CD4-positive, alpha-beta T cell treated with Interleukin-2 at 100 ng/mL for 4 hours (primary cell): ENCODE data around the gene MUC6.

Experiments
- DNase-seq: peaks from one replicate; pipeline ENCODE4 v3.0.0-alpha.2; 2020; ENCODE audit warnings: low spot score

MUC6 gene

DNA sequence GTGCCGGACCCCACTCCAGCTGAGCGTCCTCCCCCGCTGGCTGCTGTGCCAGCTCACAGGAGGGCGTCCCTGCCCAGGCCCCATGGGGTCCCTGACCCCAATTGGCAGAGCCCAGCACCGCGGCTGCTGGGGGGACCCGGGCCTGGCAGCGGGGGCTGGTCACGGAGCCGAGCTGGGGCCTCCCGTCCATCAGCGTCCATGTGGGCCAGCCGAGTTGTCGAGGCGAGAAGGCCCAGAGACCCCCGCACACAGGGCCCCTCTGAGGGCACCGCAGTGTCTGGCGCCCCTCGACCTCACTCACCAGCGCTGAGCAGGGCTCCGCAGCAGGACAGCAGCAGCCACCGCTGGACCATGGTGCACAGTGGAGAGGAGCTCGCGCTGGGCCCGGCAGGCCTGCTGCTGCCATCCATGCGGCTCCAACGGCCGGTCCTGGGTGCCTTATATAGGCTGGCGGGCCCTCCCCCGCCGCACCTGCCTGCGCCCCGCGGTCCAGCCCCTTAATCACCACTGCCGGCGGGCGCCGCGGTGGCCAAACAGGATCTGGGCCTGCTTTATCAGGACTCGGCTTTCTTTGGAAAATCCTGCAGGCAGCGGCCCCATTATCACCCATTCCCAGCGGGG is at the start of gene MUC6:
Gene MUC6 (minus strand): TSS at position 416 of the 621 bp plus-strand sequence. CDS start 63 bp downstream, at position 353.
- DNase-seq: no peak

GRCh38 chr11:1085440-1086170 is 49.1 kb upstream of the MUC6 start:
- DNase-seq: no peak

- no peak for DNase-seq
These were observed 48.3 kb upstream of the MUC6 start for GRCh38 chr11:1084561-1085439.

DNA sequence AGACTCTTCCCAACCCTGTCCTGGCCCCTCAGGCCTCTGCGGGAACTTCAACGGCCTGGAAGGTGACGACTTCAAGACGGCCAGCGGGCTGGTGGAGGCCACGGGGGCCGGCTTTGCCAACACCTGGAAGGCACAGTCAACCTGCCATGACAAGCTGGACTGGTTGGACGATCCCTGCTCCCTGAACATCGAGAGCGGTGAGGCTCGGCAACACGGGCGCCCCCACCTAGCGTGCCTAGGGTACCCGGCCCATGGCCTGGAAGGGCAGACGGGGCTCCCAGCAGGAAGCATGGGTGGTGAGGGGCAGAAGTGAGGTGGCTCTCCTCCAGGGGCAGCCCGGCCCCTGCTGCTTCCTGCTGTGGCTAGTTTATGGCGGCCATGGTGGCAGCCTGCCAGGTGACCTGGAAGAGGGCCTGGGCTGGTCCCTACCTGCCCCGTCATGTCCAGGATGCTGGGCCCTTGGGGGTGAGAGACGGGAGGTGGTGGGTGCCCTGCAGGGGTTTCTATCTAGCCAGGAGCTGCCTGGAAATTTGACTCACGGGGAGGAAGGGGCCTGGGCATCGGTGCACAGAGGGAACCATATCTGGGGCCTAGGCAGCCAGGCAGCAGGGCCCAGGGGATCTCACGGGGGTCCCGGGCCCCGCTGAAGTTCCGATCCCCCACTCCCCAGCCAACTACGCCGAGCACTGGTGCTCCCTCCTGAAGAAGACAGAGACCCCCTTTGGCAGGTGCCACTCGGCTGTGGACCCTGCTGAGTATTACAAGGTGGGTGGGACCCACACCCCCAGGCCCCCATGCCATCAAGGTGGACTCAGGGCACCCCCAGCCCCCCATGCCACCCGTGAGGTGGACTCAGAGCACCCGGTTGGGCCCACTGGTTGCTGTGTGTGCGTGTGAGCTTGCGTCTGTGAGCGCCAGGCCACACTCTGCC is 47.4 kb upstream of the MUC6 start:
- DNase-seq: no peak

DNA sequence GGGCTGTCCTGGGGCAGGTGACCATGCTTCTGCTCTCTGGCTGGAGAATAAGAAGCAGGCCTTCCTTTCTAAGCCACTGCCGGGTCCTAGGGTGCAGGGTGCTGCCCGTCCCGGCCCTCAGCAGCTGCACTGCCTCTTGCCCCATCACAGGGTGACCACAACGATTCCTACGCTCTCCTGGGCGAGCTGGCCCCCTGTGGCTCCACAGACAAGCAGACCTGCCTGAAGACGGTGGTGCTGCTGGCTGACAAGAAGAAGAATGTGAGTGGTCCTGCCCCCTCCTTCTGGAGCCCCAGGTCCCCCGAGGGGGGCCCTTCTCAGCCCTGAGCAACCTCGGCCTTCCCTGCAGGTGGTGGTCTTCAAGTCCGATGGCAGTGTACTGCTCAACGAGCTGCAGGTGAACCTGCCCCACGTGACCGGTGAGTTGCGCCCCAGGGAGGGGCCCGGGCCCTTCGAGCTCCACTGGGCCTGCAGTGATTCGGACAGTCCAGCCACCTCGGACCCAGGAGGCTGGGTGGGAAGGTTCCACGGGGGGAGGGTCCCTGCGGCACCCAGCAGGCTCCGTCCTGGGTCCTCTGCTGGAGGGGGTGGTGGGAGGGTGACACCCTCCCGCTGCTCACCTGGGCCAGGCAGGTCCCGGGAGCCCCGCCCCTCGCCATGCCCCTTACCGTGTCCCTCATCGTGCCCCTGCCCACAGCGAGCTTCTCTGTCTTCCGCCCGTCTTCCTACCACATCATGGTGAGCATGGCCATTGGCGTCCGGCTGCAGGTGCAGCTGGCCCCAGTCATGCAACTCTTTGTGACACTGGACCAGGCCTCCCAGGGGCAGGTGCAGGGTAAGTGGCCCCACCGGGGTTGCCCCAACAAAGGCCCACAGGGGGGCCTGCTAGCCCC is 46.5 kb upstream of the MUC6 start:
- DNase-seq: no peak

GRCh38 chr11:1082346-1082727 is 45.8 kb upstream of the MUC6 start:
- no peak for DNase-seq

DNA sequence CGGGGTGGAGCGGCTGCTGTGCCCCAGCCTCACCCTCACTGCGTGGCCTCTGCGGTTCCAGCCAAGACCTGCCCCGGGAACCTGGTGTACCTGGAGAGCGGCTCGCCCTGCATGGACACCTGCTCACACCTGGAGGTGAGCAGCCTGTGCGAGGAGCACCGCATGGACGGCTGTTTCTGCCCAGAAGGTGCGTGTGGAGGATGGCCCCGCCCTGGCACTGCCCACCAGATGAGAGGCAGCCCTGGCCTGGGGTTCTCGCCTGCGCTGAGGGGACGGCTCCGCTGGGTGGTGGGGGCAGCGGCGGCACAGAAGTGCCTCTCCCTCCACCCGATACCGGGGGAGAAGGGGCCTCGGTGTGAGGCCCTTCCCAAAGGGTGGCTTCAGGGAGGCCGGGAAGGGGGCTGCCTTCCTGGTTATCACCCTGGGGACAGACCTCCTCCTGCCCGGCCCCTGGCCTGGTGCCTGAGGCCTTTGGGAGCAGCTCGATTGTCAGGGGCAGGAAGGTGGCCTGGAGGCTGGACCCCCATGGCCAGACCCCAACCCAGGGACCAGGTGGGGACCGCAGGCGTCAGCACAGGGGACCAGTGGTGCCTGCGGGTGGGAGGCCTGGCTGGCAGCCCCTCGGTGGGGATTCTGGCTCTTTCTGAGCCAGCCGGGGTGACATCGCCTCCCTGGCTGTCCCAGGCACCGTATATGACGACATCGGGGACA is 45.2 kb upstream of the MUC6 start:
- no peak for DNase-seq

GRCh38 chr11:1078191-1078601 is 41.7 kb upstream of the MUC6 start:
- DNase-seq: no peak

DNA sequence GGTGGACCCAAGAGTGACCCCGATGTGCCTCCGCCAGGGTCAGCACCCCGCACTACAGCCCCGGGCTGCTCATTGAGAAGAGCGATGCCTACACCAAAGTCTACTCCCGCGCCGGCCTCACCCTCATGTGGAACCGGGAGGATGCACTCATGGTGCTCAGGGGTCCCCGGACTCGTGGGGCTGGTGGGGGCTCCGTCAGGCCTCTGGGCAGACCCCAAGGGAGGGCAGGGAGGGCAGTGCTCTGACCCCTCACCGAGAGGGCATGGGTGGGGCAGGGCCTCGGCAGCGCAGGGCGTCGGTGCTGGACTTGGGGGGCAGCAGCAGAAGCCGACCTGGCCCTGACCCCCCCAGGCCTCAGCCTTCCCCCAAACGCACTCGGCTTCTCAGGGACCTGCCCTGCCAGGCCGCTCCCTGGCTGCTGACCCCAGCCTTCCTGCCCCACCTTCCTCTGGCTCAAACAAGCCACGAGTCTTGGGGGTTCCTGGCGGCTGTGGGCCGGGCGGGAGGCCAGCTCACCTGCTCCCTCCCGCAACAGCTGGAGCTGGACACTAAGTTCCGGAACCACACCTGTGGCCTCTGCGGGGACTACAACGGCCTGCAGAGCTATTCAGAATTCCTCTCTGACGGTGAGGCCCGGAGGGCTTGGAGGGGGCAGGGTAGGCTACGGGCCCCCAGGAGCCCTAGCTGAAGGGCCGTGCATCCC is 41.0 kb upstream of the MUC6 start:
- no peak for DNase-seq

DNA sequence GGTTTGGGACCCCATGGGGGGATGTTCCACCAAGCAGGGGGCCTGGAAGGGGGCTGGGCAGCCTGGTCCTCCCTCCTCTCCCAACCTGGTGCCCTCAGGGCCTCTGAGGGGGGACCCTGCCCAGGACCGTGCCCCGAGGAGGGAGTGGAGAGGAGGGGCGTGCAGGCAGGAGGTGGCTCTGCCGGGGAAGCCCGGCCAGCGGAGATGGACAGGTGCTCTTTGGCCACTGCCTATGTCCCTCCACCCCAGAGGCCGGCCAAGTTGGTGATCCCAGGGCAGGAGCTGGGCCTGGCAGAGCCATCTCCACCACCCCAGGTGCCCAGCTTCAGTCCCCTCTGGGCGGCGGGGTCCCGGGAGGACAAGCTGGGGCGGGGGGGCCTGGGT is 40.5 kb upstream of the MUC6 start:
- no peak for DNase-seq

DNA sequence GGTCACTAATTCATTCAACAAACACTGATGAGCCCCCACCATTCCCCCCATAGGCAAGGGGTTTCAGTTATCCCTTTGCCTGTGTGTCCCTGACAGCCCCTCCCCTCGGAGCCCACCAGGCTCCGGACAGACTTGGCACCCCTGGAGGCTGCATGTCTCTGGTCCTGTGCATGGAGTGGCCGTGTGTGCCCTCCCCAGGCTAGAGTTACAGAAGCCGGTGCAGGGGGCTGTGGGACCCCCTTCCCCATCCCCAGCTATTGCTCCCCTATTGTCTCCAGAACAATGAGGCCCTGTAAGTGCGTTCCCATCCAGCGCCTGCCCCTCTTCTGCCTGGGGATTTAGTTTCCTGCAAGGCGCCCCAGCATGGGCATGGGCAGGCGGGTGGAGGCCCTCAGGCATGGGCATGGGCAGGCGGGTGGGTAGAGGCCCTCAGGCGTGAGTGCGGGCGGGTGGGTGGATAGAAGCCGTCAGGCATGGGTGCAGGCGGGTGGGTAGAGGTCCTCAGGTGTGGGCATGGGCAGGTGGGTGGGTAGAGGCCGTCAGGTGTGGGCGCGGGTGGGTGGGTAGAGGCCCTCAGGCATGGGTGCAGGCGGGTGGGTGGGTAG is 39.6 kb upstream of the MUC6 start:
- DNase-seq: no peak

GRCh38 chr11:1075341-1075911 is 38.9 kb upstream of the MUC6 start:
- no peak for DNase-seq

GRCh38 chr11:1074244-1075221 is 38.0 kb upstream of the MUC6 start, which contains the start of gene MUC2:
Gene MUC2, plus strand, starts transcription at chr11:1074874.
- no peak for DNase-seq

DNA sequence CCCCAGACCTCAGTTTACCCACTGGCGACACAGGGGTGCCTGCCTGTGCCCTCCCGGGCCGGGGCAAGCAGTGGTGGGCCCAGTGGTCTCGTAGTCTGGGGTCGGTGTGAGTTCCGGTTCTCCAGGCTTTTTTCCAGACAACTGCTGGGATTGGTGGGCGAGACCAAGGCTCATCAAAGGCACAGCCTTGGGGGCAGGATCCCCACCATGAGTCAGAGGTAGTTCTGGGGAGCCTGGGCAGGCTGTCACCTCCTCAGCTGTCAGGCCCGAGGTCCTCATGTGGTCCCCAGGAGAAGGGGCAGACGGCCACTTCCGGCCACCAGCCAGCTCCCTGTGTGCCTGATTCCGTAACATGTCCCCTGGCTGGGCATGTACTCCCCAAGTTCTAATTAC is 37.3 kb upstream of the MUC6 start:
- no peak for DNase-seq

DNA sequence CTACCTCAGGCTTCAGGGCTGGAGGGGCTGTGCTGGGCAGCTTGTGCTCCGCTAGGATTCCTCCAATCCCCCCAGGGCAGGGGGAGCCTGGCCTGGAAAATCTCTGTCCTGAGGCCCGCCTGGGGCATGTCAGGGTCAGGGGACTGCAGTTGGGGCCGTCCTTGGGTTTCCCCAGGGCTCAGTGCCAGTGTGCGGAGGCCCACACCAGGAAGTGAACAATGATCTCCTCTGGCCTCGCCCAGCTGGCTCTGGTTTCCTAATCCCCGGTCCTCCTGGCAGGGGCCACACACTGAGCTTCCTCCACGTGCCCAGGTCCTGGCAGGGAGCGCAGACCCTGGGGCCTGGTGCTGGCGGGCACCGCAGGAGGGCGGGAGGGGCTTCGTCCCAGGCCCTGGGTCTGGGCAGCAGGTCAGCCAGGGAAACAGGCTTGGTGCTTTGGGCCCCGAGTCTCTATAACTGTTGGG is 36.8 kb upstream of the MUC6 start:
- DNase-seq: no peak

GRCh38 chr11:1072821-1073231 is 36.3 kb upstream of the MUC6 start:
- DNase-seq: no peak

GRCh38 chr11:1072116-1072820 is 35.8 kb upstream of the MUC6 start:
- DNase-seq: no peak
